Measurements from ENCODE around the gene KIF3B.

- TF ChIP-seq CTCF (conservative IDR thresholded peaks at IDR 0.05) = no peak
- TF ChIP-seq EZH2 (IDR thresholded peaks at IDR 0.05; ENCODE audit: low read depth) = no peak
These were observed 88.1 kb downstream of the KIF3B start for GRCh38 chr20:32365564-32365963.
